ENCODE results near the gene EIF2S3.
"Not testable (repeated sequence)": the region's sequence is repeated elsewhere in the genome, so short reads cannot be mapped to it uniquely, and the experiment has no call there.

EIF2S3 gene

DNA sequence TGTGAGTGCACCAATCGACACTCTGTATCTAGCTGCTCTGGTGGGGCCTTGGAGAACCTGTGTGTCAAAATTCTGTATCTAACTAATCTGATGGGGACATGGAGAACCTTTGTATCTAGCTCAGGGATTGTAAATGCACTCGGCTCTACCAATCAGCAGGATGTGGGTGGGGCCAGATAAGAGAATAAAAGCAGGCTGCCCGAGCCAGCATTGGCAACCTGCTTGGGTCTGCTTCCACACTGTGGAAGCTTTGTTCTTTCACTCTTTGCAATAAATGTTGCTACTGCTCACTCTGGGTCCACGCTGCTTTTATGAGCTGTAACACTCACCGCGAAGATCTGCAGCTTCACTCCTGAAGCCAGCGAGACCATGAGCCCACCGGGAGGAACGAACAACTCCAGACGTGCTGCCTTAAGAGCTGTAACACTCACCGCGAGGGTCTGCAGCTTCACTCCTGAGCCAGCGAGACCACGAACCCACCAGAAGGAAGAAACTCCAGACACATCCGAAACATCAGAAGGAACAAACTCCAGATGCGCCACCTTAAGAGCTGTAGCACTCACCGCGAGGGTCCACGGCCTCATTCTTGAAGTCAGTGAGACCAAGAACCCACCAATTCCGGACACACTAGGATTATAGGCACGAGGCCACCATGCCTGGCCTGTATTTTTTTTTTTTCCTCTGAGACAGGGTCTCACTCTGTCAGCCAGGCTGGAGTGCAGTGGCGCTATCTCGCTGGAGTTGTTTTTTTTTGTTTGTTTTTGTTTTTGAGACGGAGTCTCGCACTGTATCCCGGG is 4.0 kb upstream of the EIF2S3 start:
- DNase-seq (ENCODE audit: low spot score): not testable (repeated sequence)

- DNase-seq (ENCODE audit: low spot score): no peak
These were observed 244 bp downstream of the EIF2S3 start for GRCh38 chrX:24055043-24055356.

GRCh38 chrX:24063488-24063887 is 8.7 kb downstream of the EIF2S3 start:
- DNase-seq (ENCODE audit: low spot score): no peak

DNA sequence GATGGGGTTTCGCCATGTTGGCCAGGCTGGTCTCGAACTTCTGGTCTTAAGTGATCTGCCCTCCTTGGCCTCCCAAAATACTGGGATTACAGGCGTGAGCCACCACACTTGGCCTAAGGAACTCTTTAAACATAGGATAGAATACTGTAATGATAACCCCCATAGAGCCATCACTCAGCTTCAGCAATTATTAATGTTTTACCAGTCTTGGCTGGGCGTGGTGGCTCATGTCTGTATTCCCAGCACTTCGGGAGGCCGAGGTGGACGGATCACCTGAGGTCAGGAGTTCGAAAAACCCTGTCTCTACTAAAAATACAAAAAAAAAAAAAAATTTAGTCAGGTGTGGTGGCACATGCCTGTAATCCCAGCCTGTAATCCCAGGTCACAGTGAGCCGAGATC is 15.1 kb downstream of the EIF2S3 start:
- no peak for DNase-seq (ENCODE audit: low spot score)

DNA sequence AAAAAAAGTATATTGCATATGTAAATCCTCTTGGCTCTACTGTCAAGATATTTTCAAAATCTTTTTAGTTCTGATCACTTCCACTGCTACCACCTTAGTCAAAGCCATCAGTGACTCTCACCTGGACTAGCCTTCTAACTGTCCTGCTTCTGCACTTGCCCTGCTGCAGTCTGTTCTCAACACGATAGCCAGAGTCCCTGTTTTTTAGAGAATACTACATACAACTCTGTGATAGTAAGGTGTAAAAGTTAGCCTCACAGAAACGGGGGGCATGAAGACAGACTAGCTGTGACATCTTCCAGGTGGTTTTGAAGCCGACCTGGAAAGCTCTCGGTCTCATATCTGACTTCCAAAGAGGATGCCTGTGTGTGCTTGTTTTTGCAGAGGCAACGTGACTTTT is 24.7 kb downstream of the EIF2S3 start:
- no peak for DNase-seq (ENCODE audit: low spot score)

DNA sequence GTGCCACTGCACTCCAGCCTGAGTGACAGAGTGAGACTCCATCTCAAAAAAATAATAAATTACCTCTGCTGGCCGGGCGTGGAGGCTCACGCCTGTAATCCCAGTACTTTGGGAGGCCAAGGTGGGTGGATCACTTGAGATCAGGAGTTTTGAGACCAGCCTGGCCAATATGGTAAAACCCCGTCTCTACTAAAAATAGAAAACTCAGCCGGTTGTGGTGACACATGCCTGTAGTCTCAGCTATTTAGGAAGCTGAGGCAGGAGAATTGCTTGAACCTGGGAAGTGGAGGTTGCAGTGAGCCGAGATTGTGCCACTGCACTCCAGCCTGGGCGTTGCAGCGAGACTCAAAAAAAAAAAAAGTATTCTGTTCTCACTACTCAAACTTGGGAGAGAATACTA is 25.5 kb downstream of the EIF2S3 start:
- not testable (repeated sequence) for DNase-seq (ENCODE audit: low spot score)

DNA sequence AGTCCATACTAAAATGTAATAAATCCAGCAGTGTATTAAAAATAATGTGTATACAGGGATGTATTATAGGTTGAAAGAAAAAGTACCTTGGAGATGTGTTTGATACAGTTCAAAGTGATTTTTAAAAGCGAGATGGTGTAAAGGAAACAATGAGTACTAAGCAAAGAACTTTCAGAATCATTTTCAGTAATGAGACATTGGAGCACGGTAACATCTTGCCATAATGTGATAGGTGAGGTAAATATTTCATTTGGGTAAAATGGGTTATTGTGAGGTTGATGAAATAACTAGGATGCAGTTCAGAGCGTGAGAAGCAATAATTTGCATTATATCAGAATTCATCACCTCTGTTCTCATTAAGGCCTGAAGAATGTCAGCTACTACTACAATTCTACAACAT is 25.9 kb downstream of the EIF2S3 start:
- DNase-seq (ENCODE audit: low spot score): no peak

GRCh38 chrX:24081661-24082154 is 27.0 kb downstream of the EIF2S3 start:
- peak; percentile 24 for DNase-seq (ENCODE audit: low spot score)

DNA sequence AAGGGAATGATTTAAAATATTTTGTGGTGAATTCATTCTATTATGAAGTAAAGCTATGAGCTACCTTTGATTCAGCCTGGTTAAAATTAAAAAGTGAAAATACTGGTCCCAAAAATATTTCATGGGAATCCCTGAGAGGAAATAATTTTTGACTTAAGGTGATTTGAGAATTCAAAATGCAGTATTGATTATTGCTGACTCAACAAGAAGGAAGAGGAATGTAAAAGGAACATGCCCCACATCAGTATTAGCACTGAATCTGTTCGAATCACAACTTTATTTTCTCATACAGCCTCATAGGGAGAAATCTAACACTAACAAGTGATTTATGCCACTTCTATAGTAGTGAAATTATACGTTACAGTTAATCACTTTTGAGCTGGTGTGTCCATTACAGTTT is 27.7 kb downstream of the EIF2S3 start:
- DNase-seq (ENCODE audit: low spot score): no peak

GRCh38 chrX:24085101-24085500 is 30.3 kb downstream of the EIF2S3 start:
- no peak for DNase-seq (ENCODE audit: low spot score)

- DNase-seq (ENCODE audit: low spot score): no peak
These were observed 35.8 kb downstream of the EIF2S3 start for GRCh38 chrX:24090300-24091200.

DNA sequence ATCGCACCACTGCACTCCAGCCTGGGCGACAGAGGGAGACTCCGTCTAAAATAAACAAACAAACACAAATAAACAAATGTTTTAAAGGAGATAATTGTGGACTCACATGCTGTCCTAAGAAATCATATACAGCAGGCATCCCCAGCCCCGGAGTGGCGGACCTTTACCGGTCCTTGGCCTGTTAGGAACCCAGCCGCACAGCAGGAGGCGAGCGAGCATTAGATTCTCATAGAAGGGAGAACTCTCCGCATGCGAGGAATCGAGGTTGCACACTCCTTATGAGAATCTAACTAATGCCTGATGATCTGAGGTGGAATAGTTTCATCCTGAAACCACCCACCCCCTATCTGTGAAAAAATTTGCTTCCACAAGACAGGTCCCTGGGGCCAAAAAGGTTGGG is 39.0 kb downstream of the EIF2S3 start:
- DNase-seq (ENCODE audit: low spot score): no peak

GRCh38 chrX:24097741-24098260 is 43.0 kb downstream of the EIF2S3 start:
- no peak for DNase-seq (ENCODE audit: low spot score)

DNA sequence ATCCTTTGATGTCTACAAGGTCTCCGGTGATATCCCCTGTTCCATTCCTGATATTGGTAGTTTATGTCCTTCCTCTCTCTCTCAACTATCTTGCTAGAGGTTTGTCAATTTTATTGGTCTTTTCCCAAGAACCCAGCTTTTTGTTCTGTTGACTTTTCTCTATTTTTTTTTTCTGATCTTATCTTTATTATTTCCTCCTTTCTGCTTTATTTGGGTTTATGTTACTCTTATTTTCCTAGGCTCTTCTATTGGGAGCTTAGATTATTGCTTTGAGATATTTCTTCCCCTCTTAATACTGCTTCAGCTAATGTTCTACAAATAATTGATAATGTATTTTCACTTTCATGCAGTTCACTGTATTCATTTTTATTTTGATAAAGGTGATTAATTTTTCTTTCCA is 44.2 kb downstream of the EIF2S3 start:
- no peak for DNase-seq (ENCODE audit: low spot score)

- no peak for DNase-seq (ENCODE audit: low spot score)
These were observed 44.6 kb downstream of the EIF2S3 start for GRCh38 chrX:24099394-24099793.

GRCh38 chrX:24100713-24101112 is 46.0 kb downstream of the EIF2S3 start:
- no peak for DNase-seq (ENCODE audit: low spot score)

GRCh38 chrX:24110069-24110468 is 55.3 kb downstream of the EIF2S3 start:
- no peak for DNase-seq (ENCODE audit: low spot score)

DNA sequence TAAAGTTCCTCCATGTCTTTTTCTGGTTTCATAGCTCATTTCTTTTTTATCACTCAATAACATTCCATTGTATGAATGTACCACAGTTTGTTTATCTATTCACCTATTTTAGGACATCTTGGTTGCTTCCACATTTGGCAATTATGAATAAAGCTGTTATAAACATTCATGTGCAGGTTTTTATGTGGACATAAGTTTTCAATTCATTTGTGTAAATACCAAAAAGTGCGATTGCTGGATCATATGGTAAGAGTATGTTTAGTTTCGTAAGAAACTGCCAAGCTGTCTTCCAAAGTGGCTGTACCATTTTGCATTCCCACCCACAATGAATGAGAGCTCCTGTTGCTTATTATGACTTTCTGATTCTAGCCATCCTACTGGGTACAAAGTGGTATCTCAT is 58.4 kb downstream of the EIF2S3 start:
- DNase-seq (ENCODE audit: low spot score): no peak

DNA sequence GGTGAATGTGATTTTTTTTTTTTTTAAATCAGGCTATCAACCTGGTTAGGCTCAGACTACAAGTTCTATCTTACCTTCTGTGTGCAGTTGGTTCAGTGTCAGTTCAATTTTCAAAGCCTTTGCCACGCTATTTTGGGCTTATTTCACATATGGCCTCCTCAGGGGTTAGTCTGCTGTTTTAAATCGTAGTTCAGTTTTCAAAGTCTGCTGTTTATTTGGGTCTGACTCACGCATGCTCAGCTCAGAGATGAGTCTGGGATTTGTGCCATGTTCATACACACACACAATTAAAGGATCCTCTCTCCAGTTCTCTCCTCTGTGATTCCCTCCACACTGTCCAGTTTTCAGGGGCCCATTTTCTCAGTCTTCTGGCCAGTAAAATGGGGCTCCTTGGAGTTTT is 62.5 kb downstream of the EIF2S3 start:
- peak; percentile 70 for DNase-seq (ENCODE audit: low spot score)

- no peak for DNase-seq (ENCODE audit: low spot score)
These were observed 69.6 kb downstream of the EIF2S3 start for GRCh38 chrX:24124244-24124799.

DNA sequence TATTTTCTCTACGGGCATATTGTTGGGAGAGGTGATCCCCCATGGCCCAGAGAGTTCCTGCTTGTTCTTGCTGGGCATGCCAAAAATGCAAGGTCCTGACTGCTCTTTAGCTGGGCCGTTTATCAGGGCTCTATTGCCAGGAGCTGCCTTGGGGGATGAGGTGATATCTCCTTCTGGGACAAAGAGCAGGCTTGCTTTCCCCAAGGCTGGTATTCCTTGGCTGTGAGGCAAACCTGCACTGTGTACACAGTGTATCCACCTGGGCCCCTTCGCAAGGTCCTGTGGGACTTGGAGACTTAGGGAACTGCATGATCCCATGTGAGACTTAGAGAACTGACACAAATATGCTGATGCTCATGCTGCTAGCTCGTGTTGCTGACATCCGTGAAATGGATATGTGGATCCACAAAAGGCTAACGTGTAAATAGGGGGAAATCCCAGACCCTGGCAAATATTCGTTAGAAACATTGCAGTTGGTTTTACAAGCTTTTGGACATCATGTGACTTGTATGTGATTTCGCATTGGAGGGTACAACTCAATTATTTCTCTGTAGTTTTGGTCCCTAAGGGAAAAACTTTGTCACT is 70.4 kb downstream of the EIF2S3 start:
- DNase-seq (ENCODE audit: low spot score): no peak
